Ecto neural progenitor cell (in vitro differentiated cells): Measurements from ENCODE around the gene EPYC.

Experiments used
- DNase-seq: peaks from one replicate; pipeline ENCODE4 v3.0.0-alpha.2; 2018; ENCODE audit warnings: low spot score

Gene EPYC

DNA sequence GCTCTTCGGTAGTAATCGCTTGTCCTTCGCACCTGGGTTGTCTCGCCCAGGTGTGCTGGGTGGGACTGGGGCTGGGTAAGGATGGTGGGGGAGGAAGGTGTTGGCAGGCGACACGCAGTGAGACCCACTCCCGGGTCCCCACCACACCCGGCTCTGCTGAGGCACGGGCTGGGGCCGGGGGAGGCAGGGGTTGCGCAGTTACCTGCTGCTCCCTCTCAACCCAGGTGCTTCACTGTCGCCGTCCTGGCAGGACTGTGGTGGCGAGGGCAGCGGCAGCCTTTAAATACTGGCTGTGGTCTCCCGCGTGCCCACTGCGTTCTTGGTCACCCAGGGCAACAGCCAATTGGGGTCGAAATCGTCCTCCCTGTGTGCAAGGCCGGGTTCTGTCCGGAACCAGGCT, 49.9 kb downstream of the EPYC start, which contains the start of gene CCER1:
TSS of gene CCER1 (minus strand) at position 256 of the 400 bp plus-strand sequence. CDS start 434 bp downstream, outside the sequence.
- no peak for DNase-seq

GRCh38 chr12:90954428-90954827, 50.3 kb downstream of the EPYC start:
- no peak for DNase-seq

DNA sequence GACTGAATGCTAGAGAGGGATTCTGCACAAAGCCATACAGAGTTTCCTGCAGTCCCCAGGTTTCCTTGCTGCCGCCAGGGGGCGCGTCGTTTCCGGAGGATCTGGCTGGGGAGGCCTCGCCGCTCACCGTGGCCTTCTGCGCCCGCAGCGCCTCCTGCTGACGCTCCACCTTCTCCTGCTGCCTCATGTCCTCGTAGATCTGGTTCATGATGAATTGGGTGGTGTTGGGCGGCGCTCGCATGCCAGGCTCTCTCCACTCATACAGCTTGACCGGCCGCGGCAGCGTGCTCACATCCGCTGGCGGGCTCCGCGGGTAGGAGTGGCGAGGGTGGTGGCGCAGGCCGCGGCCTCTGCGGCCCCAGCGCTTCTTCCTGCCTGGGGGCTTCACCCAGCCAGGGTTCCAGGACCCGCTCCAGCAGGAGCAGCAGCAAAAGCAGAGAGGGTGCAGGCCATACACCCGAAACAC, 50.8 kb downstream of the EPYC start:
- peak; percentile 67 for DNase-seq

- no peak for DNase-seq
Observed at GRCh38 chr12:90951432-90952105, 53.2 kb downstream of the EPYC start.

DNA sequence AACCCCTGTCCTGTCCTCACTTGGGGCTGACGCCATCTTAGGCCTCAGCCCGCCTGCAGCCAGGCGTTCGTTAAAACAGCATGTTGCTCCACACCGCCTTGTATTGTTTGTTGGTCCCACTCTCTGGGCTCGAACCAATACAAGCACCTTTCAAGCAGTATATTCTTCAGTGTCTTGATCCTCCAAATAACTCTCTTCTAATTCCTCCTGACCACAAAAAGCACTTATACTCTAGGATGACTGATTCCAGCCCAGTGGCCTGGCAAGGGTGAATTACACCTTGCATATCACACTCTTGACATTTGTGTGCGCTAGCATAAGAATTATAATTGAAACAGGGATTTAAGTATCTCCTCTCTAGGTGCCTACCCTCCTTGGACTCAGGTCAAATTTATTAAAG, 56.9 kb downstream of the EPYC start:
- no peak for DNase-seq

DNA sequence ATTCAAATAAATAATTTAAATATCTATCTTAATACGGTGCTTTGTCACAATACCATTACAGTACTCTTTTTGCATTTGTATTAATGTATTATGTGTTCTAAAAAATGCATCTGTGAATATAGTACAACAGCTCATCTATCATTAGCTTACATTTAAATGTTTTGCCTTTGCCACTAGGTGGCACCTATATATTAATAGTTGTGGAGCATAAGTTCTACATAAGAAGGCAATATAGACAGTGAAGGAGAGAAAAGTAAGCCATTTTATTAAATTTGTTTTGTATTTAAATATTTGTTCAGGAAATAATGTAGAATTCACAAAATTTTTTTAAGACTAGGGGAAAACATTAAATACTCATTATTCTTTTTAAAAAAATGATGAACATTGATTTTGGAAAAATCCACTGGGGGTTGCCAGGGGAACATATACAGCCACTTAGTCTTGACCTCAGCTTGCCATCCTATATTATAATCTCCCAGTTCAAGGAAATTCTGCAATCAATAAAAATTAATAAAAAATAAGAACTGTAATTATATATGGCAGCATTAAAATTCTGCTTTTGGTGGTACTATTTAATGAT, 59.6 kb downstream of the EPYC start:
- no peak for DNase-seq

GRCh38 chr12:90943255-90943654, 61.5 kb downstream of the EPYC start:
- DNase-seq, result no peak

GRCh38 chr12:90940872-90941499, 63.8 kb downstream of the EPYC start:
- no peak for DNase-seq

GRCh38 chr12:90939382-90939781, 65.4 kb downstream of the EPYC start:
- DNase-seq, result no peak

- DNase-seq, result no peak
Observed at GRCh38 chr12:90938451-90938850, 66.3 kb downstream of the EPYC start.

DNA sequence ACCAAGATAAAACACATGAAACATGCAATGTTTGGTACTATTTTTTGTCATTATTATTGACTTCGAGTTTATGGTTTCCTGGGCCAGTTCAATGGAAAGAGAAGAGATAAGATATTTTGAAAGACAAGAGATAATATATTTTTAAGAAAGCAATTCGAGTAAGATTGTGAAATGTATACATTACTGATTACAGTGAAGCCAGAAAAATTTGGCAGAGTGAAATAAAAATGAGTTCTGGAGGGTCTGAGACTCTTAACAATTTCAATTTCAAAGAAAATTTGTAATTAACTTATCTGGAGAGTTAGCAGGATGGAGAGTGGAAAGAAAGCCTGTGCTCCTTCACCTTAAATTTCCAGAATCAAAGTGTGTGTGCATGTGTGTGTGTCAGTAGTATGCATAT, 67.1 kb downstream of the EPYC start:
- no peak for DNase-seq

- no peak for DNase-seq
Observed at GRCh38 chr12:90936230-90937005, 68.4 kb downstream of the EPYC start.

GRCh38 chr12:90925562-90925961, 79.2 kb downstream of the EPYC start:
- no peak for DNase-seq

- no peak for DNase-seq
Observed at GRCh38 chr12:90924406-90924805, 80.4 kb downstream of the EPYC start.

DNA sequence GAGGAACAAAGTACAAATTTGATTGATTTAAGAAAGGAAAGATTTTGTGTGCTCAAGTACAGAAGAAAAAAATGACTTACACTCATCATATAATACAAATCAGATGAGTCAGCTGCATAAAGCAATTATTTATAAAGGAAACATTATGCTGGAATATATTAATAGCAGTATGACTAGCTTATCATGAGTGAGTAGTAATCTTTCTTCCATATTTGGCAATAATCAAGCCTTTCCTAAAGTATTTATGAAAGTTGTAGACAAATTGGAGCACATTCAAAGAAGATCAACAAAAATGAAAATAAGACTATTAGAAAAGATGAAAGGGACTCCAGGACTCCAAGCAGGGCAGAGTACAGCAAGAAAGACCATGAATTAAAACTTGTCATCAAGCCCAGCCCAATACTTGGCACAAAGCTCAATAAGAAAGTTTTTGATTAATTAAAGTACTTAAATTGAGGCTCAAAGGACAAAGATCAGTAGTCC, 82.6 kb downstream of the EPYC start:
- no peak for DNase-seq

- DNase-seq, result no peak
Observed at GRCh38 chr12:90921536-90921935, 83.2 kb downstream of the EPYC start.

DNA sequence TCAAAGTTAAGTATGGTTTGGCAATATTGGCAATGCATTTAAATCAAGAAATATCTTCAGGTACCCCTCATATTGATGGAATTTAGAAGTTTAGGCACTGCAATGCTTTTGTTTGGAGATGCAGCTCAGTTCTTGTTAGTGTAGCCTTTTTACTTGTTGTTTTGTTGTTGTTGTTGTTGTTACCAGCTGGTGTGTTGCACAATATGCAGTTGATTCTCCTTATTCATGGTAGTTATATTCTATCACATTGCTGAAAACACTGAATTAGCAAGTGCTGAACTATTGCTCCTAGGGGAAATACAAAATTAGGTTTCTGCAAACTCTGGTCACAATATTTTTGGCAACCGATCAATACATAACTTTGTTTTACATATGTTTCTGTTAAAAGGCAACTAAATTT, 84.5 kb downstream of the EPYC start:
- no peak for DNase-seq

- DNase-seq, result no peak
Observed at GRCh38 chr12:90917431-90917830, 87.3 kb downstream of the EPYC start.

DNA sequence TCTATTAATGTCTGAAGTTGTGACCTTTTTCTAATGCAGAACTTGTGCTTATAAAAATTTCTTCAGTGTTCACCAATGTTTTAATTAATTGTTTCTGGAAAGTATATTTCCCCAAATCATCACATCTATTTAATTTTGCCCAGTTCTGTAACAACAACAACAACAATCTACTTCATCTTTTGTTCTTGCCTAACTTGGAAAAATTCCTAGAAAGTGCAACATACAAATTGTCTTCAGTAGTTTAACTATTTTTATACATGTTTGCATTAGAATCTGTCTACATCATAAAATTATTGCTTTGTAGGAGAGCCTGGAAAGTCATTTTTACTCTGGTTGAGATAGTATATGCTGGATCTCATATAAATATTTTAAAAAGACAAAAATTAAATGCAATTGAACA, 88.3 kb downstream of the EPYC start:
- DNase-seq, result no peak

DNA sequence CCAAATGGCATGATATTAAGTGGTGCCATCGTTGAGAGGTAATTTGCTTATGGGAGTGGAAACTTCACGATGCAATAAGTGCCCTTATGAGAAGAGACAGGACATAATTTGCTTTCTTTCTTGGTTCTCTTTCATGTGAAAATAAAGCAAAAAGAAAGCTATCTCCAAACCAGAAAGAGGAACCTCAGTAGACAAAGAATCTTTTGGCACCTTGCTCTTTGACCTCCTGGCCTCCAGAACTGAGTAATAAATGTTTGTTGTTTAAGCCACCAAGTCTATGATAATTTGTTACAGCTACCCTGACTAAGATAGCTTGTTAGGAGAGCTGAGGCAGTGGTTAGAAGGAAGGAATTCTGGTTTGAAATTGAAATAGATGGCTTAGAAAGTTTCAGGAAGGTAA, 89.4 kb downstream of the EPYC start:
- DNase-seq, result no peak
